ENCODE results near the gene DGKH.
"Not testable (repeated sequence)": the region's sequence is repeated elsewhere in the genome, so short reads cannot be mapped to it uniquely, and the experiment has no call there.

- TF ChIP-seq CTCF (IDR thresholded peaks at IDR 0.05); POLR2A (IDR thresholded peaks at IDR 0.05; ENCODE audit: low read depth); POLR2AphosphoS5 (IDR thresholded peaks at IDR 0.05): not testable (repeated sequence)
Measured at GRCh38 chr13:42226759-42227158, 178.3 kb downstream of the DGKH start.

All from esophagus muscularis mucosa (tissue), 3 donors.